Common myeloid progenitor, CD34-positive (primary cell): ENCODE results near the gene CARD14.

Experiments
- CTCF ChIA-PET: fragments of 350-600 bp; sonication (Branson Sonifier 250); formaldehyde crosslinking; loops from one replicate; lab custom pipeline; 2021; ENCODE audit warnings: antibody characterized with exemption; lab: Charles Lee
- POLR2A ChIA-PET: fragments of 350-600 bp; sonication (Branson Sonifier 250); formaldehyde crosslinking; loops from one replicate; lab custom pipeline; 2021; ENCODE audit warnings: antibody characterized with exemption; lab: Charles Lee
- DNase-seq, 3 donors: peaks; one replicate each; pipeline versions ENCODE4 v3.0.0 to v3.0.0-alpha.2; 2013
- H3K27ac ChIP-seq, 2 experiments: 1 replicate in 1 of 2; 2 replicates in 1 of 2; pipeline ENCODE4 v1.7.0; 2013; ENCODE audit warnings: inconsistent platforms in 2 of 2, low read length in 2 of 2, mild to moderate bottlenecking in 2 of 2, low read depth in 1 of 2, moderate library complexity in 1 of 2; ENCODE audit not compliant: severe bottlenecking in 2 of 2, insufficient read depth in 1 of 2, poor library complexity in 1 of 2
- H3K27me3 ChIP-seq, 5 experiments: replicated peaks in 2 of 5; 1 replicate in 3 of 5; 2 replicates in 2 of 5; pipeline versions ENCODE4 v1.6.1 to v1.7.0; 2013; ENCODE audit warnings: low read length in 4 of 5, mild to moderate bottlenecking in 2 of 5, moderate library complexity in 2 of 5, inconsistent platforms in 1 of 5; ENCODE audit not compliant: insufficient read depth in 5 of 5, control insufficient read depth in 4 of 5
- H3K36me3 ChIP-seq, 4 experiments: 1 replicate in 2 of 4; 2 replicates in 2 of 4; pipeline versions ENCODE4 v1.6.1 to v1.7.0; 2013; ENCODE audit warnings: low read length in 3 of 4, control low read depth in 1 of 4, mild to moderate bottlenecking in 1 of 4; ENCODE audit not compliant: control insufficient read depth in 4 of 4, insufficient read depth in 4 of 4
- H3K4me1 ChIP-seq, 4 experiments: 1 replicate in 3 of 4; 2 replicates in 1 of 4; pipeline versions ENCODE4 v1.6.1 to v1.7.1; 2013; ENCODE audit warnings: low read length in 3 of 4, mild to moderate bottlenecking in 3 of 4, control low read depth in 1 of 4, inconsistent platforms in 1 of 4, moderate library complexity in 1 of 4; ENCODE audit not compliant: control insufficient read depth in 4 of 4, insufficient read depth in 4 of 4; ENCODE audit errors: control extremely low read depth in 1 of 4
- H3K4me3 ChIP-seq, 7 experiments: 1 replicate in 4 of 7; 2 replicates in 3 of 7; pipeline versions ENCODE4 v1.5.1 to v1.7.0; 2013; ENCODE audit warnings: mild to moderate bottlenecking in 7 of 7, low read length in 6 of 7, moderate library complexity in 6 of 7, inconsistent platforms in 2 of 7, low read depth in 2 of 7, control low read depth in 1 of 7; ENCODE audit not compliant: insufficient read depth in 4 of 7, control insufficient read depth in 1 of 7; ENCODE audit errors: extremely low read depth in 1 of 7
- H3K9me3 ChIP-seq, 5 experiments: 1 replicate in 4 of 5; 2 replicates in 1 of 5; pipeline versions ENCODE4 v1.6.1 to v1.7.1; 2013; ENCODE audit warnings: low read length in 4 of 5, mild to moderate bottlenecking in 2 of 5, inconsistent platforms in 1 of 5, low read depth in 1 of 5, moderate library complexity in 1 of 5; ENCODE audit not compliant: control insufficient read depth in 4 of 5, insufficient read depth in 2 of 5; ENCODE audit errors: control extremely low read depth in 1 of 5
- WGBS: methylation state at CpG from one replicate; pipeline ENCODE4 v1.1.5; 2013; ENCODE audit not compliant: insufficient coverage; 5-methylcytosine and 5-hydroxymethylcytosine counted together

CARD14 gene

DNA sequence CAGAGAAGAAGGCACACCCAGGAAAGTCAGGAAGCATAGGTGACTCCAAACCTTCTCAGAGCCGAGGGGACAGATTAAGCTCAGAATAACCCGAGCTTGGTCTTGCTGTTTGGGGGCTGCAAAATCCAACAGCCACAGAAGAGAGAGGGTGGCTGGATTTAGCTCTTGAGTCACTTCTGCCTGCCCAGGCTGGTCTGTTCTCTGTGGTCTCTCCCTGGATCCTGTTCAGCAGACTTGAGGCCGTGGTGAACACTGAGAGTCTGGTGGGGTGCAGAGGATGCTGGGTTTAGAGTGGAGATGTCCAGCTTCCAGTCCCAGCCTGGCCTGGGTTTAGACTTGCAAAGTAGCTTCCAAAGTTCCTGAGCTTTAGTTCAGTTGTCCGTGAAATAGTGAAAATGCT is 59.2 kb downstream of the CARD14 start:
- WGBS, result 89% methylated on average over 4 of the region's 4 CpGs

DNA sequence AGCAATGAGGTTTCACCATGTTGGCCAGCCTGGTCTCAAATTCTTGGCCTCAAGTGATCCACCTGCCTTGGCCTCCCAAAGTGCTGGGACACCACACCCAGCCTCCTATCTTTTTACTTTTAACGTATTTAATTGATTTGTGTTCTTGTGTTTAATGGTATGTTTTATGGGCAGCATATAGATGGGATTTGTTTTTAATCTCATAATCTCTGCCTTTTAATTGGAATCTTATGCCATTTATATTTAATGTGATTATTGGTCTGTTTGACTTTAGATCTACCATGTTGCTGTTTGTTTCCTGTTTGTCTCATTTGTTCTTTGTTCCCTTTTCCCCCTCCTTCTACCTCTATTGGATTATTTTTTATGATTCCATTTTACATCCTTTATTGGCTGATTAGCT is 62.6 kb downstream of the CARD14 start:
- H3K36me3 ChIP-seq, result no peaks in the 10 kb centered on the region
- POLR2A ChIA-PET, result no interaction called here
- no peak for DNase-seq
- H3K4me3 ChIP-seq, result no peak overlapping the region
- WGBS, result no CpG with 5 or more reads among the region's 1 CpG
- no peaks in the 10 kb centered on the region for H3K4me1 ChIP-seq
- peaks cover 2 to 23% (median 17%) of the 10 kb centered on the region in 5 experiments for H3K9me3 ChIP-seq
- no peak overlapping the region for H3K27ac ChIP-seq
- peaks cover 0 to 16% (median 0%) of the 10 kb centered on the region in 5 experiments for H3K27me3 ChIP-seq
- CTCF ChIA-PET, result no interaction called here

More for the DNA sequence above, 59.2 kb downstream of the CARD14 start:
- Histone ChIP-seq H3K36me3 (no peaks in the 10 kb centered on the region), H3K9me3 (peaks cover 2 to 20% (median 13%) of the 10 kb centered on the region in 5 experiments), H3K4me1 (no peaks in the 10 kb centered on the region), H3K4me3 (no peak overlapping the region), H3K27ac (no peak overlapping the region), H3K27me3 (peaks cover 0 to 45% (median 7%) of the 10 kb centered on the region in 5 experiments)
- ChIA-PET POLR2A (no interaction called here), CTCF (no interaction called here)
- DNase-seq, result no peak

DNA sequence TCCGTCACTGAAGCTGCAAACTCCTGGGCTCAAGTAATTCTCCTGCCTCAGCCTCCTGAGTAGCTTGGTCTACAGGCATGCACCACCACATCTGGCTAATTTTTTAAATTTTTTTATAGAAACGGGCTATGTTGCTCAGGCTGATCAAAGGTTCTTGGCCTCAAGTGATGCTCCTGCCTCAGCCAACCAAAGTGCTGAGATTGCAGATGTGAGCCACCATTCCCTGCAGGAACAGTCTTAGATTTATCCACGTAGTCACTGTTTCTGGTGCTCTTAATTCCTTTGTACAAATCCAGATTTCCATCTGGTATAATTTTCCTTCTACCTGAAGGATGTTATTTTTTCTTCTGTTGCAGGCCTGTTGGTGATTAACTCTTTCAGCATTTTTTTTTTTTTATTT is 63.4 kb downstream of the CARD14 start:
- 100% methylated on average over 3 of the region's 3 CpGs for WGBS
- no peak for DNase-seq
- peaks cover 0 to 15% (median 0%) of the 10 kb centered on the region in 5 experiments for H3K27me3 ChIP-seq
- H3K4me1 ChIP-seq, result no peaks in the 10 kb centered on the region
- no peak overlapping the region for H3K4me3 ChIP-seq
- no peaks in the 10 kb centered on the region for H3K36me3 ChIP-seq
- ChIA-PET POLR2A (no interaction called here), CTCF (no interaction called here)
- H3K27ac ChIP-seq, result no peak overlapping the region
- H3K9me3 ChIP-seq, result peaks cover 2 to 23% (median 17%) of the 10 kb centered on the region in 5 experiments

DNA sequence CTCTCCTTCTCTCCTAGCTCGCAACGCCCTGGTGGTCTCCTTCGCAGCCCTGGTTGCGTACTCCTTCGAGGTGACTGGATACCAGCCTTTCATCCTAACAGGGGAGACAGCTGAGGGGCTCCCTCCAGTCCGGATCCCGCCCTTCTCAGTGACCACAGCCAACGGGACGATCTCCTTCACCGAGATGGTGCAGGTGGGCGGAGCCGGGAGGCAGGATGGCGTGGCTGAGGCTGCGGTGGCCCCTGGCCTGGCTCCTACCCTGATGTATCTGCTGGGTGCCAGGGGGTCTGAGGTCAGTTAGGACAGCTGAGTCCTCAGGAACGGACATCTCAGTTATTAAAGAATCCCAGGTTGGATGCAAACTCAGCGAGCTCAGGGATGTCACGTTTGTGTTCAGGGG is 67.1 kb downstream of the CARD14 start:
- Histone ChIP-seq H3K4me3 (no peak overlapping the region), H3K9me3 (peaks cover 2 to 21% (median 17%) of the 10 kb centered on the region in 5 experiments), H3K4me1 (no peaks in the 10 kb centered on the region), H3K27ac (no peak overlapping the region), H3K36me3 (no peaks in the 10 kb centered on the region), H3K27me3 (no peaks in the 10 kb centered on the region)
- 91% methylated on average over 17 of the region's 17 CpGs for WGBS
- ChIA-PET POLR2A (no interaction called here), CTCF (no interaction called here)
- no peak for DNase-seq

DNA sequence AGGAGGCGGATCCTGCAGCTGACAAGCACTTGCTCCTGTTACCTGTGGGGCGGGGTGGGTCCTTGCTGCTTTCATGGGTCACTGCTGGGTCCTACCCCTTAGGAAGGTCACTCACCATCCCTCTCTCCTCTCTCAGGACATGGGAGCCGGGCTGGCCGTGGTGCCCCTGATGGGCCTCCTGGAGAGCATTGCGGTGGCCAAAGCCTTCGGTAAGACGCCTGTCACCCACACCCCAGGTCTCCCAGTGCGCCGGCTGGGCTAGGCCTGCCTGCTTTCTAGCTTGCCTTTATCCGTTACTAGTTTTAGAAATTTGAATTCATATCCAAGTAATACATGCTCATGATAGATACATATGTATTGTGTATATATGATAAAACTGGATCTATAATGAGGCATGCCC is 67.6 kb downstream of the CARD14 start:
- Histone ChIP-seq H3K9me3 (peaks cover 2 to 18% (median 15%) of the 10 kb centered on the region in 5 experiments), H3K4me3 (no peak overlapping the region), H3K27ac (no peak overlapping the region), H3K27me3 (no peaks in the 10 kb centered on the region), H3K36me3 (no peaks in the 10 kb centered on the region), H3K4me1 (no peaks in the 10 kb centered on the region)
- CTCF ChIA-PET, result no interaction called here
- no peak for DNase-seq
- 98% methylated on average over 6 of the region's 10 CpGs for WGBS
- POLR2A ChIA-PET, result no interaction called here

DNA sequence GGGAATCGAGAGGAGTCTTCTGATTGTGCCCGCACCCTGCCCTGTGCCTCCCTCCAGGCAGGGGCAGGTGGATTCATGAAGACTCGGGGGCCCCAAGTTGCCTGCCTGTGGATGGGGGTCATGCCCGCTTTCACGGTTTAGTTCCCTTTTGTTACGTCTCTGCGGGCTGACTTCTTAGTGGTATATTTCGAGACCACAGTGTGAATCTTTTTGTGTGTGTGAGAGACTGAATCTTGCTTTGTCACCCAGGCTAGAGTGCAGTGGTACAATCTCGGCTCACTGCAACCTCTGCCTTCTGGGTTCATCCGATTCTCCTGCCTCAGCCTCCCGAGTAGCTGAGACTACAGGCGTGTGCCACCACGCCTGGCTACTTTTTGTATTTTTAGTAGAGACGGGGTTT is 72.7 kb downstream of the CARD14 start:
- Histone ChIP-seq H3K27me3 (peaks cover 0 to 2% (median 0%) of the 10 kb centered on the region in 5 experiments), H3K4me1 (no peaks in the 10 kb centered on the region), H3K36me3 (no peaks in the 10 kb centered on the region), H3K4me3 (no peak overlapping the region), H3K9me3 (no peaks in the 10 kb centered on the region), H3K27ac (no peak overlapping the region)
- ChIA-PET CTCF (interaction anchor here (0.7 kb wide), 1 partner anchor 93 kb away, joined by 3 read pairs; no protein-coding TSS in a partner anchor), POLR2A (no interaction called here)
- 87% methylated on average over 9 of the region's 14 CpGs for WGBS
- no peak for DNase-seq

DNA sequence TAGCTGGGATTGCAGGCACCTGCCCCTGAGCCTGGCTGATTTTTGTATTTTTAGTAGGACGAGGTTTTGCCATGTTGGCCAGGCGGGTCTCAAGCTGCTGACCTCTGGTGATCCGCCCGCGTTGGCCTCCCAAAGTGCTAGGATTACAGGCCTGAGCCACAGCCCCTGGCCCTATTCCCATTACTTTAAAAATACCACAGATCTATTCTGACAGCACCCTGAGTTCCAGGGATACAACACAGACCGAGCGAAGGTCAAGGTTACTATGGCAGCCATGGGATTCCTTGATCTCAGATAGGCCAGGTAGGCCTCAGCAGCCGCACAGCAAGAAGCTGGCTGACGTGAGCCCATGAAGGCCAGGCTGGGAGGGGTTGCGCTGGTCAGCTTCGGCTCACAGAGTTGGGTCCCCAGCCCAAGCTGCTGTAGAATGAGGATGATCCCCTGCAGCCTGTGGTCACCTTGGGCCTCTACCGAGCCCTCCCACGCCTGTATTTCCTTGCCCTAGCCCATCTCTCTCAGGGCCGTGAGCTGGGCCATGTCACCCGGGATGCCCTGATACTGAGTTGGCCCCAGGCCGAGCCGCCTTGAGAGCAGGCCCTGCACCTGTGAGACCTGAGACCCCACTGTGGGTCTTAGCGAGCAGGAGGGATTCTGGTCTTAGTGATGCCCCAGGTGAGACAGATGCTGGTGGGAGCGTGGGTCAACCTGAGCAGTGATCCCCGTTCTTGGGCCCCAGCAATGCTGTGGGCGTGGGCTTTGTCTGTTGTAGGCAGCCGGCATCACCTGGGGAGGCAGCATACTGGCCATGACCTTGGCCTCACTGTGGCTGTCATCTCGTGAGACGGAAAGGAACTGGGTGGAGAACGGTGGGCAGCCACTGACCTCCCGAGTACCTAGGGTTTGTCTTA is 74.0 kb downstream of the CARD14 start:
- 97% methylated on average over 24 of the region's 26 CpGs for WGBS
- Histone ChIP-seq H3K27ac (no peak overlapping the region), H3K4me3 (no peak overlapping the region), H3K27me3 (peaks cover 0 to 2% (median 0%) of the 10 kb centered on the region in 5 experiments), H3K36me3 (no peaks in the 10 kb centered on the region), H3K4me1 (no peaks in the 10 kb centered on the region), H3K9me3 (no peaks in the 10 kb centered on the region)
- ChIA-PET CTCF (no interaction called here), POLR2A (interaction anchor here (1.0 kb wide), 1 partner anchor 466 kb away, joined by 3 read pairs; the partner anchor contains the start of gene CBX2)
- no peak for DNase-seq
